Measurements from ENCODE around the gene GPNMB.

- no peak for TF ChIP-seq EP300 (IDR thresholded peaks at IDR 0.05)
- TF ChIP-seq POLR2AphosphoS5 (IDR thresholded peaks at IDR 0.05) = no peak
- TF ChIP-seq CTCF (IDR thresholded peaks at IDR 0.05) = no peak
- TF ChIP-seq POLR2A (IDR thresholded peaks at IDR 0.05) = no peak
These were observed 549 bp downstream of the GPNMB start for GRCh38 chr7:23247046-23247602.

Measured in gastroesophageal sphincter (tissue), 3 donors.